ENCODE results near the gene GON4L. TPM values are rescaled to one million over a fixed set of nuclear protein-coding genes. Genes with fewer than 3 reads are reported as not detected.
A peak's percentile ranks its signal among the peaks of the same experiment; 100 is the strongest.
"Not testable (repeated sequence)": the region's sequence is repeated elsewhere in the genome, so short reads cannot be mapped to it uniquely, and the experiment has no call there.

Gene GON4L
- 11.6 and 15.6 TPM in 2 replicates for total RNA-seq (2014; rRNA removed; shearing (Covaris generic); ENCODE audit: low replicate concordance)

- peak within 1 kb of the TSS; percentile 73 for H3K4me3 ChIP-seq
- DNase-seq: peak; percentile 91
- H3K36me3 ChIP-seq: peaks cover 41% of the 10 kb centered on the region
- no peaks in the 10 kb centered on the region for H3K9me3 ChIP-seq
- no peaks in the 10 kb centered on the region for H3K27me3 ChIP-seq
Observed at GRCh38 chr1:155856975-155857930, at the start of gene GON4L. Gene GON4L, minus strand, starts transcription at chr1:155857214. Its CDS starts 3,434 bp downstream, at chr1:155853780.

- H3K9me3 ChIP-seq: no peaks in the 10 kb centered on the region
- H3K4me3 ChIP-seq: no peak overlapping the region
- H3K27me3 ChIP-seq: no peaks in the 10 kb centered on the region
- DNase-seq: no peak
- H3K36me3 ChIP-seq: peaks cover 86% of the 10 kb centered on the region
Observed at GRCh38 chr1:155904261-155904660, 47.2 kb upstream of the GON4L start.

DNA sequence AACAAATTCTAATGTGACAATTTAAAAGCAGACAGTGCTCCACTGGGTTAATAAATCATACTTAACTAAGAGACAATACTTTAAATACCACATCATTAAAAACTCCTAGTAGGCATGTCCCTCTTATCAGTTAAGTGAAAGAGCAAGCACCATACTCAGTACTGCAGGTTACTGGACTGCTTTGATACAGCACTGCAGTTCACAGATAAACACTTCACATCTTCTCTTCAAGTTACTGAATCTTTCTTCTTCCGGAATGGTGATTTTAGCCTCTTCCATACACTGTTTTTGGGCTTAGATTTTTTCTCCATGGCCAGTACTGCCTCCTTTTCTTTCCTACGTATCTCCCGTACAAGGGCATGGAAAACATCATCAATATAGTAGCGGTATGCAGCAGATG lies 43.1 kb upstream of the GON4L start:
- H3K27me3 ChIP-seq: no peaks in the 10 kb centered on the region
- H3K9me3 ChIP-seq: no peaks in the 10 kb centered on the region
- no peak for DNase-seq
- H3K4me3 ChIP-seq: no peak overlapping the region
- H3K36me3 ChIP-seq: peaks cover 85% of the 10 kb centered on the region

DNA sequence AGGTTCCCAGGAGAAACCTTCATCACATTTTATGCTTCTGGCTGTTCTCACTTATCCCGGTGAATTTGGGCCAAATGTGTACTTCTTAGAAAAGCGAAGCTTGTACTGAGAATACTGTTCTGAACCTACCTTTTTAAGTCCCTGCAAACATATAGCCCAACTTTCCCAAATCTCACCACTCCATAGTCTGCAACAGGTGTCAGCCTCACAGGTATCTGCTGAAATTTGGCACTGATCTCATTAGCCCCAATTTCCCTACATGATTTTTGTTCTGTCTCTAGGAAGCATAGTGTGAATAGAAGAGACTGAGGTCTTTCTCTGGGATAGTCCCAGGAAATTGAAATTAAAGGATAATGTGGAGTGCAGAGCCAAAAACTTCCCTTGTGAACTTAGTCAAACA lies 42.7 kb upstream of the GON4L start:
- Histone ChIP-seq H3K27me3 (no peaks in the 10 kb centered on the region), H3K4me3 (no peak overlapping the region), H3K9me3 (no peaks in the 10 kb centered on the region), H3K36me3 (peaks cover 81% of the 10 kb centered on the region)
- DNase-seq: no peak

GRCh38 chr1:155898888-155899287 lies 41.9 kb upstream of the GON4L start:
- no peak for DNase-seq
- Histone ChIP-seq H3K9me3 (no peaks in the 10 kb centered on the region), H3K36me3 (peaks cover 73% of the 10 kb centered on the region), H3K27me3 (no peaks in the 10 kb centered on the region), H3K4me3 (no peak overlapping the region)

- no peaks in the 10 kb centered on the region for H3K27me3 ChIP-seq
- no peak for DNase-seq
- no peak overlapping the region for H3K4me3 ChIP-seq
- no peaks in the 10 kb centered on the region for H3K9me3 ChIP-seq
- H3K36me3 ChIP-seq: peaks cover 64% of the 10 kb centered on the region
Observed at GRCh38 chr1:155897746-155898145, 40.7 kb upstream of the GON4L start.

DNA sequence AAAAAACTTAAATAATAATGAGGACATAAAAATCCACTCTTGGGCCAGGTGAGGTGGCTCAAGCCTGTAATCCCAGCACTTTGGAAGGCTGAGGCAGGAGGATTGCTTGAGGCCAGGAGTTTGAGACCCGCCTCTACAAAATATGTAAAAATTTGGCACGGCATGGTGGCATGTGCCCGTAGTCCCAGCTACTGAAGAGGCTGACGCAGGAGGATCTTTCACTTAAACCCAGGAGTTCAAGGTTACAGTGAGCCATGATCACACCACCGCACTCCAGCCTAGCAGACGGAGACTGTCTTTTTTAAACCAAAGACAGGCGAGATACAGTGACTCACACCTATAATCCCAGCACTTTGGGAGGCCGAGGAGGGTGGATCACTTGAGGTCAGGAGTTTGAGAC lies 39.5 kb upstream of the GON4L start:
- H3K9me3 ChIP-seq, H3K4me3 ChIP-seq, H3K27me3 ChIP-seq, DNase-seq: not testable (repeated sequence)
- peaks cover 57% of the 10 kb centered on the region for H3K36me3 ChIP-seq

DNA sequence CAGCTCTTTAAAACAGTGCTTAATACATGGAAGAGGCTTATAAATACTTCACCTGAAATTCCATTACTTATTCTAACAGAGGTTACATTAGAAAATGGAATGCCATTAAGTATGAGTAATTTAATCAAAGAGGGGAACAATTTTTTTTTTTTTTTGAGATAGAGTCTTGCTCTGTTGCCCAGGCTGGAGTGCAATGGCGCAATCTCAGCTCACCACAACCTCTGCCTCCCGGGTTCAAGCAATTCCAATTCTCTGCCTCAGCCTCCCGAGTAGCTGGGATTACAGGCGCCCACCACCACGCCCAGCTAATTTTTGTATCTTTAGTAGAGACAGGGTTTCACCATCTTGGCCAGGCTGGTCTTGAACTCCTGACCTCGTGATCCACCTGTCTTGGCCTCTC lies 38.6 kb upstream of the GON4L start:
- not testable (repeated sequence) for DNase-seq, H3K9me3 ChIP-seq, H3K4me3 ChIP-seq, H3K27me3 ChIP-seq
- peaks cover 49% of the 10 kb centered on the region for H3K36me3 ChIP-seq

- peaks cover 28% of the 10 kb centered on the region for H3K36me3 ChIP-seq
- H3K27me3 ChIP-seq: no peaks in the 10 kb centered on the region
- peak; percentile 77 for DNase-seq
- H3K4me3 ChIP-seq: peak overlapping the region; percentile 1; the same call in 1 of the 2 replicates
- H3K9me3 ChIP-seq: no peaks in the 10 kb centered on the region
Observed at GRCh38 chr1:155893389-155894142, 36.6 kb upstream of the GON4L start.

GRCh38 chr1:155892796-155893195 lies 35.8 kb upstream of the GON4L start:
- no peaks in the 10 kb centered on the region for H3K9me3 ChIP-seq
- H3K36me3 ChIP-seq: peaks cover 28% of the 10 kb centered on the region
- H3K4me3 ChIP-seq: peak overlapping the region; percentile 1; the same call in 1 of the 2 replicates
- peak; percentile 53 for DNase-seq
- no peaks in the 10 kb centered on the region for H3K27me3 ChIP-seq

DNA sequence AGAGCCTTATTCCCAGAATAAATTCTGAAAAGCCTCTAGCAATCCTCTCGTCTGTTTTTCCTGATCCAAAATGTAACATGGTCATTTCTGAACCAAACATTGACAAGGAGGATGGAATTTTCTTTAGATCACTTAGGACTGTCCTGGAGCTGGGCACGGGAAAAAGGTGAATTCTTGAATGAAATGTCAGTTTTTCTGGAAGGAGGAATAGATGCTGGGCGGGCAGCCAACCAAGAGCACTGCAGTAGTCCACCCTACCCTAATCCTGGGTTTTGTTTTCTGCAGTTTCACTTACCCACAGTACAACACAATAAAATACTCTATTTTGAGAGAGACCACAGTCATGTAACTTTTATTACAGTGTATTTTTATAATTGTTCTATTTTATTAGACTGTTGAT lies 33.2 kb upstream of the GON4L start:
- Histone ChIP-seq H3K9me3 (no peaks in the 10 kb centered on the region), H3K27me3 (no peaks in the 10 kb centered on the region), H3K36me3 (peaks cover 8% of the 10 kb centered on the region; the same call in 1 of the 2 replicates), H3K4me3 (no peak overlapping the region)
- DNase-seq: peak; percentile 72

DNA sequence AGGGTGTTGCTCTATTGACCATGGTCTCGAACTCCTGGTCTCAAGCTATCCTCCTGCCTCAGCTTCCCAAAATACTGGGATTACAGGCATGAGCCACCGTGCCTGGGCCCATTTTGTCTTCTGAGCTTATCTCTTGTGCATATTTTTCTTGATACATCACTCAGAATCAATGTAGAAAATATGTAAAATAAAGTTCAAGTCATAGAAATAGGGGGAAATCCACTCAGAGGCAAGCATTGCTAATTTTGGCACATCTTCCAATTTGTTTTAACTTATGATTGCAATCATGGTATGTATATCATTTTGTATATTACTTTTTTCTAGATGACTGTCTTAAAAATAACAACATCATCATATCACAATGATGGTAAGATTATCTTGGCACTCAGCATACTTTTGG lies 32.6 kb upstream of the GON4L start:
- Histone ChIP-seq H3K36me3 (peaks cover 11% of the 10 kb centered on the region), H3K9me3 (no peaks in the 10 kb centered on the region), H3K4me3 (no peak overlapping the region), H3K27me3 (no peaks in the 10 kb centered on the region)
- DNase-seq: peak; percentile 64

DNA sequence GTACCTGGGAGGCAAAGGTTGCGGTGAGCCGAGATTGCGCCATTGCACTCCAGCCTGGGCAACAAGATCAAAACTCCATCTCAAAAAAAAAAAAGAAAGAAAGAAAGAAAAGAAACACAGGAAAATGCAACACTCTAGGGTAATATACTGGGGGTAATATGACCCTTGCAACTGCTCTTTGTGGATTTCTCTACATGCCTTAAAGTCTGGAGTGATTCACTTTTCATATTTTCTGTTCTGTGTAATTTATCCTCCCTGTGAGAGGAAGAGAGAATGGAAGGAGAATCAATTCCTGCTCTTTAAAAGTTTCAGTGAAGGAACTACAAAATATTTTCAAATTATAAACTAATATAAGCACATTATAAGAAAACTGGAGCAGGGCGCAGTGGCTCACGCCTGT lies 31.5 kb upstream of the GON4L start:
- no peak for DNase-seq
- H3K27me3 ChIP-seq: no peaks in the 10 kb centered on the region
- peaks cover 19% of the 10 kb centered on the region for H3K36me3 ChIP-seq
- no peaks in the 10 kb centered on the region for H3K9me3 ChIP-seq
- no peak overlapping the region for H3K4me3 ChIP-seq

DNA sequence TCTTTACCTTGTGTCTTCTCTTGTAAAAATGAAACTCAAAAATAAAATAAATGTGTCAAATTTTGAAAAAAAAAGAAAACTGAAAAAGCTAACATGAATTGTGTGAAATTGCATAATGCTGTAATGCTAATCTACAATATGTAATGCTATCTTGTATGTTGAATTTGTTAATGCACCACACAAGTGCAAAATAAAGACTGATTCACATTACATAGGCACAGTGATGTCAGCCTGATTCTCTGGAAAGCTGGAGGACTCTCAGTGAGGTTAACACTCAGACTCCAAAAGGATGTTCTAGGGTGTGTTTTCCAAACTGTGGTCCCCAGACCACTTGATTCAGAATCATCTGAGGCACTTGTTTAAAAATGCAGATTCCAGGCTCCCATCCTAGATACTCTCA lies 28.0 kb upstream of the GON4L start:
- Histone ChIP-seq H3K9me3 (no peaks in the 10 kb centered on the region), H3K27me3 (no peaks in the 10 kb centered on the region), H3K36me3 (peaks cover 42% of the 10 kb centered on the region), H3K4me3 (no peak overlapping the region)
- DNase-seq: no peak

- Histone ChIP-seq H3K4me3 (no peak overlapping the region), H3K9me3 (no peaks in the 10 kb centered on the region), H3K36me3 (peaks cover 47% of the 10 kb centered on the region), H3K27me3 (no peaks in the 10 kb centered on the region; the same call in 1 of the 2 replicates)
- DNase-seq: no peak
Observed at GRCh38 chr1:155884031-155884960, 27.3 kb upstream of the GON4L start.

DNA sequence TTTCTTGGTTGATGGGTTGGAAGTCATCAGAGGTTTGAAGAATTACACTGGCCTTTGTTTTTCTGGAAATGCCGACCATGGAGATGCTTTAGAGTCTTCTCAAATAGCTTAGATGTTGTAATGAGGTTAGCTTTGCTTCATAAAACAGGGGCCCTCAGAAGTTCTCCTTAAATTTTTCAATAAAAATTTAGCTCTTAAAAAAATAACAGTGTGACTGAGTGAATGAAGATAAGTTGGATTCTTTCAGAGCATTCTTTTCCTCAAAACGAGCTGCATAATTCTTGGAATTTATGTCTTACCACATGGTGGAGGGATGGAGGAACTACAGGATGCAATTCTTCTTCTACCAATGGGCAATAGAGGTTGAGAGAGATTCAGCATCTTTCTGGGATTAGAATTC lies 25.8 kb upstream of the GON4L start:
- H3K27me3 ChIP-seq: no peaks in the 10 kb centered on the region; the same call in 1 of the 2 replicates
- no peak for DNase-seq
- H3K9me3 ChIP-seq: no peaks in the 10 kb centered on the region
- H3K4me3 ChIP-seq: no peak overlapping the region
- peaks cover 47% of the 10 kb centered on the region for H3K36me3 ChIP-seq
